GM19438 (cell line): ENCODE data around the gene SRBD1.

Experiments used
- ATAC-seq: cut with Tn5 transposase; IDR thresholded peaks from one replicate; pipeline ENCODE4 v1.9.1; 2021; ENCODE audit warnings: low read depth; ENCODE audit not compliant: unreplicated experiment

The SRBD1 gene

DNA sequence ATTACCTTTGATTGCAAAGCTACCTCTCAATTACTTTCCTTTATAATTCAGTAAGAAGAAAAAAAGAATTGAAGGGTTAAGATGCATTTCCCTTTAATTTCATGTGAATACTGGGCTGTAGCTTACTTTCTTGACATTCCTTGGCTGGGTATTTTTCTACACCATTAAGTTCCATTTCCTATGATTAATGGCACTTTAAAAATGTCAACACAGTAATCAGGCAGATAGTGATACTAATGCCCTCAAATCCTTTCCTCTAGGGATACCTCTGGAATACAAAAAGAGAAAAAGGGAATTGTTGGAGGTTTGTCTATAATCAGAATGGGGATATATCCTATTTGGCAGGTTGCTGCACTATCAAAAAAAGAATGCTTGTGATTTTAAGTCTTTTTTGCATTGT is 216.9 kb downstream of the SRBD1 start:
- no peak for ATAC-seq

DNA sequence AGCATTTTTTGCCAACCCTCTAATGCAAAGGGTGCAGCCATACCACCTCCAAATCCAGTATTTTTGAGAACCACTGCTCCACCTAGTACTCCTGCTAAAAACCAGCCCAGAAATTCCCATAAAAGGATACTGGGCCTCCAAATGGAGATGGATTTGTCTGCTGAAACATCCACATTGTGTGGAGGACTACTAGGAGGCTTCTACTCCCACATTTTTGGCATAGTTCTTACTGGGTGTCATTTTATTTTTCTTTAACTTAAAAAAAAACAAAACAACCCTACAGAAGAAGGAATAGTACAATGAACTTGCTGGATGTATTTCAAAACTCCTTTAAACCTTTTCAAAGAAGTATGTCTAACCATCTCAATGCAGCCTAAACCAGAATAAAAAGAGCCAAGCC is 219.2 kb downstream of the SRBD1 start:
- no peak for ATAC-seq

DNA sequence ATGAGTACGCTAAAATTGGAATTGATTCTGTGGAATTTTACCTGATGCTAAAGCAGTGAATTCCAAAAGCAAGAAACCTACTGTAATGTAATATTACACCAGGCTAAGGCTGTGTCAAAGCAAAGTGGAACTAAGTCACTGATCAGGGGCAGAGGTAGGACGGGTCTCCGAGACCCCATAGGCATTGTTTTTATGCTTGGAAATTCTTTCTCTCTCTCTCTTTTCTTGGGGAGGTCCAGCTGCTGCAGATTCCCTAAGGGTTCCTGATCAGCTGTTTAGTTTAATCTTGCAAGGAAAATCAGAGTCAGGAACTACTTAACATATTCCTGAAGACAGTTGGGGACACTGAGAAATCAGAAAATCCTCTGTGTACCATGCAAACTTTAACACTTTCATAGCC is 220.2 kb downstream of the SRBD1 start:
- no peak for ATAC-seq

DNA sequence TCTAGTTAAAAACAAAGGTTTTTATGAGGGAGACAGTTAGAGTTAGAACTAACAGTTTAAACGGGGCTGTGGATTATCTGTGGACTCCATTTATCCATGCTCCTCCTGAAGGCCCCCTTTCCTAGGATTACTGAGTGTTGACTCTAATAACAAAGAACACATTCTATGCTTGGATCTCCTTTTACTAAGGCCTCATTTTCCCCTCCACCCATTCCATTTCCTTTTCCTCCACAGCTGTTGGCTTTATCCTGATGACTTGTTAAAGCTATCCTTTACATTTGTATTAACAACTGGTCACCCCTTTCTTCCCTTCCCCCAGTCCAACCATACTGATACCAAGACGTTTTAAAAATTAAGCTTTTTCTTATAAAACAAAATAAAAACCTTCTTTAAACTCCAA is 220.6 kb downstream of the SRBD1 start:
- no peak for ATAC-seq

DNA sequence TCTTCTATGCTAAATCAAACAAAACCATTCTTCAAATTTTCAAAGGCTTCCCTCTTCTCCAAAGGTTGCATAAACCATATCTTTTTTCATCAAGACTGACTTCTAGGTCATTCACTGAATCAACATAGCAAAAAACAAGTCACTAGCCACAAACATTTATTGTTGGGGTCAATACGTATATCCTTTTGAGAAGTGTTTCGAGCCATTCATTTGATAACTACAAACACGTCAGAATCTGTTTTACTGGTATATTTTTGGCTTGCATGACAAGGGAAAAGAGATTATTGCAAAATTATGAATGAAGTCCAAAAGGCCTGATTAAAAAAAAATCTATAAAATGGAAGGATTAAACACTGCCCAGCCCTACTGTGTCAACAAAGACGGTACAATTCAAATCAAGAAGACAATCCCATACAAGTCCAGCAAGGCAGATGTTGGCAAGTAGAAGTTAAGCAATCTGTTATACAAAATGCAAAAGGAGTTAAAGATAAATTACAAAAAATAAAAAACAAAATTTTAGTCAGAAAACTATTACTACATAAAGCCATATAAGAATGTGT is 222.4 kb downstream of the SRBD1 start:
- no peak for ATAC-seq

DNA sequence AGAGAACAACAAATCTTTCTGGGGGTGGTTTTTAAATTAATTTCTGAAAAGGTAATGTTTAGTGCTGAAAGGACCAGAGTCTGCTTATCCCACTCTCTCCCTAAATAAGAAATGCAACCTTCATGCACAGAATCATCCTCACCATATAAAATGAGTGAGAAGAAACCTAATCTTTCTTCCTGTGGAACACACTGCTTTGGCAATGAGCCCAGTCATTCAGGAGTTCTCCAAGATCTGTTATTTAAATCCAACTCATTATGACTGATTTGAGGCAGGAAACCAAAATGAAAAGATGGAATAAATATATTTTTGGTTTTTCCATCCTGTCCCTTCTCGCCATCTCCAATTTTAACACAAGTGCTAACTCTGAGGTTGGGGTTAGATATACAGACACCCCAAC is 228.3 kb downstream of the SRBD1 start:
- no peak for ATAC-seq

DNA sequence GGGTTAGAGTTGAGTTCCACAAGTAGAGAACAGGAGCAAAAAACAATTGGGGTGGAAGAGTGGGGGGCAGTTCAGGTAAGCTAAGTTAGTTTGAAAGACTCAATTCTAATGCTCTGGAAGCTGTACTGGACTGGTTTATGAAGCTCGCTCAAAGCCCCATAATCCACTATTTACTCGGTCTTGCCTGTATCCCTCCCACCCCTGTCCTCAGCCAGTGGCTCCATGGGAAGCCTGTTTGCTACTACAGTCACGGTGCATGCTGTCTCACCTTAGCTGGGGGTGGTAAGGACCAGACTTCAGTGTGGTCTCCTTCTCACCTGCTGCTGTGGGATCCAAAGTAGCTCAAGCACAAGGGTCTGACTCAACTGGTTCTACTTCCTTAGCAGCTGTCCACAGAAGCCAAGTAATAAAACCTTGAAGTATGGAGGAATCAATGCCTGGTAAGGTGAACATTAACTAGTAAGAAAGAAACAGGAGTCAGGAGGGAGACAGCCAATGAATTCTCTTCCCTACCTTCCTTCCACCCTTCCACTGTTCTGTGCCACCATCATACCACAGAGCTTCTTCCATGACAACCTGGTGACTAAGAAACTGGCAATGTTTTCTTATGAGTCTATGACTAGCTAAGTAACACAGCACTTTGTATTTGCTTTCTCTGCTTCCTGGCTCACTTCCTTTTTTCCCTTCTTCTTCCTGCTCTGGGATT is 230.8 kb downstream of the SRBD1 start:
- no peak for ATAC-seq

DNA sequence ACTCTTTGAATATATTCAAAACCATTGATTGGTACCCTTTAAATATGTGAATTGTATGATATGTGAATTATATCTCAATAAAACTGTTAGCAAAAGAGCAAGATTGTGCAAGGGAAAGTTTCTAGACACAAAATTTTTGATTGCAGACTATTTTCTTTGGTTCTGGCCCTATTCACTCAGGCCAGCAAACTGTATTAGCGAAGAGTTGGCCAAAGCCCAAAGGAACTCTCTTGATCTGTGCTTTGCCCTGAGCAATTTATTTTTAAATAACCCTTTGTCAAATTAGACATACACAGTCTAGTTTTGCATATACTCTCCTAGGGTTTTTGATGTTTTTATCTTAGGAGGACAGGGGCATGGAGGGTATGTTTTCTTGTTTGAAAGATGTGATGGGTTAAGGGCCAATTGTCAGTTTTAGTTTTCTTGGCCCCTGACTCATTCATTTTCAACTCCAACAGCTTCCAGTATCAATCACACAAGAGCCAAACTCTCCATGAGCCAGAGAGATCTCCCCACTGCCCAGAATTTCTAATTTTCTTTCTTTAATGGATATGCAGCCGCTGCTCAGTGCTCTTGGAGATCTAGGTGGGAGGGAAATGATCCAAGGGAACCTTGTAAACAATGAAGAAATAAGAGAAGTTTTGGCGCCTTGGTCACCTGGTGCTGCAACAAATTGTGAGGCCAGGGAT is 231.5 kb downstream of the SRBD1 start:
- ATAC-seq: no peak

DNA sequence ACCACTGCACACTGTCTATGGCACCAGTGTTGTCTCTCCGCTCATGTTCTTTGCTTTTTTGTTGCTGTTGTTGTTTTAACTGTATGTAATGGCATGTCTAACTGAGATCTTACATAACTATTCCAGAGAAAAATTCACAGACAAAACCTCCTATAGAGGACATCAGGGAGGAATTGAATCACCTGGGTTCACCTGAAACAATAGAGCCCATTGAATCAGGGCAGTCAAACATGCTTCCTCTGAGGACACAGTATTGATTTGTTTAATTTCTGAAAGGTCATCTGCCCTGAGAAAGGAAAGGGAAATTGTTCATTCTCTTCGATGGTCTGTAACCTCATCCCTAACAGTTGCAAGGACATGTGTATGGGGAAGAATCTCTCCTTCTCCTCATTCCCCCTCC is 237.5 kb downstream of the SRBD1 start:
- ATAC-seq: no peak

DNA sequence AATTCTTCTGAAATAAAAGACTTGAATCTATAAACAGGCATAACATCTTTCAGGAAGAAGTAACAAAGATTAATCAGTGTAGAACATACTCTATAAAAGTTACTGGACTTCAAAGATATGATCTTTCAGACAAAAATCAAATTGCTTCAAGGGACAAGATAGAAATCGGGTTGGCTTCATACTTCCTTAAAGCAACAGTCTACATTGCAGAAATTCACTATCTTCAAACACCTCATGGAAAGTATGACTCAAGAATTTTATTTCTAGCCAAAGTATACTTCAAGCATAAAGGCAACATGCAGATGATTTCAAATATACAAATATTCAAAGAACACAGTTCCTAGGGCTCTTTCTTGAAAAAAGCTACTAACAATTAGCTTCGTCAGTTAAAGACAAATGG is 240.7 kb downstream of the SRBD1 start:
- ATAC-seq: no peak

DNA sequence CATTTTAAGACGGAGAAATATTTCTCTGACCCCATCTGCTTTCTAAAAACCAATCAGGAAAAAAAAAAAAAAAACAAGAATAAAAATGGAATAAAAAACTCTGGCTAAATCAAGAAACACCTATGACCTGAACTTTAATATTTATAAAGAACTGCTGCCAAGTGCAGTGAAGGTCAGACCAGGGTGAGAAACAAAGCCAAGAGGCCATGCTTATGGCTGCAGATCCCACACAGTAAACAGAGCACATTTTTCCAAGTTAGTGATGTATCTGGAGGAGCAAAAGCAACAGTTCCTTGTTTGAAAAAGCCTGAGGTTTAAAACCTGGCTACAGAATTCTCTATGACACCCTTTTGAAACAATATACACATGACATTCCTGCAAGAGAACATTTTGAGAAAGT is 242.3 kb downstream of the SRBD1 start:
- no peak for ATAC-seq

DNA sequence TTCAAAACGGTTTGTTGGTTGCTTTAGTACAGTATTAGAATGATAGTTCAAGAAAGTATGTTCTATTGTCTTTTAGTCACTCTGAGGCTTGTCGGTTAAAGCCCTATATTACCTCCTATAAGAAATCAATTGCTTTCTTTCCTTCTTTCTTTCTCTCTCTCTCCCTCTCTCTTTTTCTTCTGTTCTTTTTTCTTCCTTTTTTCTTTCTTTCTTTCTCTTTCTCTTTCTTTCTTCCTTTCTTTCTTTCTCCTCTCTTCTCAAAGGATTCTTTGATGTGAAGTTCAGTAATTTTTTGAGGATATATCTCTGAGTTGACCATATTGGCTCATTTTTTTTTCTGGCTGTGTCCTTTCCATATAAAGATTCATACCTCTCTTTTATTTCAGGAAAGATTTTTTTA is 249.4 kb downstream of the SRBD1 start:
- no peak for ATAC-seq

DNA sequence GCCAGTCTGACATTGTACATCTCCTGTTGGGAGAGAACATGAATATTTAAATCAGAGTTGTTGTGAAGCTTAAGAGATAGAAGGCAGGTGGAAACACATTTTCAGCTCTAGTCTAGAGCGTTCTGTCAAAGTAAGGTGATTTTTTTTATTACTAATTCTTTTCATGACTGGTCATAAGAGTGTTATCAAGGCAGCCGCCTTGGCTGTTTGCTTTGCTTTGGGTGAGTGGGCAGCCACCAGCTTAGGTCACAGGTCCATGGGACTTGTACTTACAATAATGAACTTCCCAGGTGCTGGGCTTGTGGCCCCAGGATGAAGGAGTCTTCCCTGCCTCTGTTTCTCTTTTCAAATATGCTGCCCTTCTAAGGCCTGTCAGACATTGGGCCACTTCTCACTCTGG is 256.3 kb downstream of the SRBD1 start:
- no peak for ATAC-seq

DNA sequence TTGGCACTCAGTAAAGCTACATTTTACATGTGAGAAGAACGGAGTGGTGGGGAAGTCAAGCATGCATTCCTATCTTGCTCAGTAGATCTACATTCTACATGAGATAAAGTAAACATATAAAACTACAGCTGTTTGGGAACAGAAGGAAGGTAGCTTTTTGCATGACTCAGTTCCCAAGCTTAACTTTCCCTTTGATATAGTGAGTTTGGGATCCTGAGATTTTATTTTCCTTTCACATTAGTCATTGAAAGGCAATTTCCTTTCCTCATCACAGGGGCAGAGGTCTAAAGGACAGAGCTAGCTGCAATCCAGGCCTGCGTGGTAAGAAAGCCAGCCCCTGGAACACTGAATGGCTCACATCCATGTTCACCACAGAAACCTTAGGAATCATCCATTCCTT is 257.2 kb downstream of the SRBD1 start:
- no peak for ATAC-seq

DNA sequence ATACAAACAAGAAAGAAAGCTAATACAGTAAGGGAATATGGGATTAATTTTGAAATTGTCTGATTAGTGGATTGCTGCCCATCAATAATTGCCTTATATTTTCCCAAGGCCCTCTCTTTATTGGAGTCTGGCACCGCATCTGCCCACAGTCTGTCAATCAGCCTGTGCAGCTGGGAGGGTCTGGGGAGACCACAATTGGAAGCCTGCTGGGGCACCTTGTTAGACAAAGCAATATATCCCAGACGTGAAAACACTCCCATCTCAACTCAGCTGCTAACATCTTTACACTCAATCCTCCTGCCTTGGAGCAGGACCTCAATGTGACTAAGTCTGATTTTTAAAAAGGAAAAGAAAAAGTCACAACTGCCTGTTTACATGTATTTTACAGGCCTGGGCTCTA is 258.6 kb downstream of the SRBD1 start:
- no peak for ATAC-seq

DNA sequence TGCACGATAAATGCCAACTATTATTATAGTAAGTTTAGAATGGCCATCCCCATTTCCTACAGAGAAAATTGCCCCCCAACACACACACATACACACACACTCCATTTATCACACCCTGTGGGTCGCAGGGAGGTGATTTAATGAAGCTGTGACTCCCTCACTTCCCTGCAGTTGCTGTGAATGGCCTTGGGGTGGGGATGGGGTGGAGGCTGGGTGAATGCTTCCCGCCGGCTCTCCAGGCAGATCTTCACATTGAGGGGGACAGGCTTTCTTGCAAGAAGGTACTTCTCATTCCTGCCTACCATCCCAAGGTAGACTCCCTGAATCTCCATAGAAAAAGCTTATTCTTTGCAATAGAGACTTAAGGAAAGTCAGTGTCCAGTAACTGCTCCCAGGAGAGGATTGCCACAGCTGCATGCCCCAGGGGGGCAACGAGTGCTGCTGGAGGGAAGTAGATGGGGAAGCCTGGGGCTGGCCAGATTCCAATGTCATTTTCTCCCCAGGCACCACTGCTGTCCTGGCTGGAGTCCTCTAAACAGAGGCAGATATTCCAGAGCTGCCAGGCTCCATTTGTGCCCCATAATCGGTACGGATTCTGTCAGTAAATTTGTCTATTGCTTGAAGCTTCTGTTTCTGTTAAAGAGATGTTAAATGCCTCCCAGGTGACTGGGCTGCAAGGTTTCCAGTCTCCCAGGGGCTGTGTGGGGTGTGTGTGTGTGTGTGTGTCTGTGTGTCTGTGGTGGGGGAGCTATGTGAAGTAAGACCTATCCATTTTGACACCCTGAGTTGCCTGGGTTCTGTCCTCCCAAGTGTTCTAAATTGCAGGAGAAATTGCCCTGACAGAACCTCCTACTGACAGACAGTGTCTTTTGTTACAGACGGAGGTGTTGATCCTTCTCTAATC is 265.5 kb downstream of the SRBD1 start:
- ATAC-seq: no peak

DNA sequence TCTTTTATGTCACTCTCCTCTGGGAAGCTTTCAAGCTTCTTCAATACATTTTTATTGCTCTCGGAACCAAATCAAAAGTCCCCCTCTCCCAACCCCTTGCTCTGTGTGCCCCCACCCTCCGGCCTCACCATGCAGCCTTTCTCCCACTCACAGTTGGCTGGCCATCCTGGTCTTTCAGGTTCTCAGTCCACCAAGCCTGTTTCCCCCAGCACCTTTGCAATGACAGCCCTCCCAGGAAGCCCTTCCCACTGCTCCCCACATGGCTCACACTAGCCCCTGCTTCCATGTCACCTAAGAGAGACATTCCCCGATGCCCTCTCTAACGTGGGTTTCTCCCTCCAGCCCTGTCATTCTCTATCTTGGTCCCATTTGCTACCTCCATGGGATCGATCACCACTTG is 266.6 kb downstream of the SRBD1 start:
- no peak for ATAC-seq

DNA sequence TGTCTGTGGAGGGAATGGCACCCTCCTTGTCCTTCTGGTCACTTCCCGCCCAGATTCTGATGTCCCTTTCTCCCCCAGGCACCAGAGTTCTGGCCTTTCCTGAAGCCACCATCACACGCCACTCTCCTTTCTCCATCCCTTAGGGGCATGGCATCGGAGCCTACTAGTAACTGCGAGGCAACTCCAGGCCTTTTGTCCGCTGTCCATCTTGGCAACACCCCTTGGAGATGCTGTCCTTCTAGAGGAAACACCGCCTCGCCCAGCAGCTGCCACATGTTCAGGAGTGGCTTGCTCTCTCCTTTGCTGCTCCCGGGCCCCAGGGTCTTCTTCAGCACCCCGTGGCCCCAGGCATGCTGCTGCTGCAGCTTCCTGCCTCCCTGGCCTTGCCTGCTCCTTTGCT is 267.0 kb downstream of the SRBD1 start:
- ATAC-seq: no peak

DNA sequence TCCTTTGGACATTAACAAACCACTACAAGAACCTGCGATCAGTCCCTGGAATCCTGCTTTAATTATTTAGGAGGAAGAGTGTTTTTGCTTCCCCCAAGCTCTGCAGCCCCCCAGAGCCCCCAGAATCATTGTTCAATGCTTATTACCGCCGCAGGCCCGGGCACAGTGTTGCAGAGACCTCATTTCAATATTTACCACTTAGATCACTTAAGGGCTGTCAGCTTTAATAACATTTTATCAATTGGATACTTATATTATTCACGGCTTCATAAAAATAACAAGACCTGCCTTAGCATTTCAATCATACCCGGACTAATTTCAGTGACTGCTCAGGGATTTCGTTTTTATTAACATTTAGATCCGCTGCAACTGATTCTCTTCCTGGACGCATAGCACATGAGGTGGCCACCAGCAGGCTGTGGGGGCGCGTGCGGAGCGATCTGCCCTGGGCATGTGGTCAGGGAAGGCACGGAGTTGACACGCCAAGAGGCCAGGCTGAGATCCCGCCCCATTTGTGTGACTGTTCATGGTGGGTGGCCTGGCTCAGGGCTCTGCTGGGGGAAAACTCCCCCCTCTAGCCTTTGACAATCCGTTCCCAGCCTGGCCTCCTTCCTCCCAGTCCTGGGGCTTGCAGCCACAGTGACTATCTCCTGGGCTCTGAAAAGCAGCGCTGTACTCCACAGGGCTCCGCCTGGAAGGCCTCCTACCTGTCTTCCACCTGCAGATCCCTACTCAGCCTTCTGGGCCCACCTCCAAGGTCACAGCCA is 267.6 kb downstream of the SRBD1 start:
- no peak for ATAC-seq

DNA sequence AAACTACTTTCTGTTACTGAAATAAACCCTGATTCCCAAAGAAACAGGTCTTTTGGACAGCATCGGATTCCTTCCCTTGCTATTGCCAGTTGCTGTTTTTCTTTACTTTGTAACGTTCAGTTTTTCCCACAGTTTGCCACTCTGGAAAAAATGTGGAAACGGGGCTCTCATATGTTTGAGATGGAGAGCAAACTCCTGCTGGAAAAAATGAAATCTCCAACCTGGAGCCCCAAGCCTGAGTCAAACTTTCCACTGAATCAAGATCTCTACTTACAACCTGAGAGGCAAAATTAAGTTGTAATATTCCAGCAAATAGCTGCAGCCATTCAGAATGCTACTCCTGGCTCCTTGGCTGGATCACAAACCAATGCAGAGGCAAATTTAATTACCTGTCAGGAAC is 270.7 kb downstream of the SRBD1 start:
- no peak for ATAC-seq

DNA sequence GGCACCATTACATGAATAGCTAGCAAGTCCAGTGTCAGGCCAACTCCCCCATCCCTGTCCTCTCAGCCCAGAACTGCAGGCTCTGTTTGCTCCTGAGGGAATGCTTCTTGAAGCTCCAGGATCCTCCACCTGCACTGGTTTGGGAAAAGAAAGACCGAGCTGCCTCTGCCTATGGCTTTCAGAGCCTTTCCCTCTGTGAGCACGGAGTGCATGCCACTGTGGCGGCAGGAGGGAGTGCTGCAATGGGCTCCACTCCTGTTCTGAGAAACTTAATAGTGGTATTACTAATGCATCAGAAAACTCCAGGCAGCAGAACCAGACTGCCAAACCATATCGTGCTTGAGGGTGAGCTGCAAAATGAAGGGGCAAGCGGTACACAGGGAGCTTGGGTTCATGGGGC is 271.8 kb downstream of the SRBD1 start:
- ATAC-seq: no peak
